HG03139 (cell line): ENCODE results near the gene OLFML2B.
"Not testable (repeated sequence)": the region's sequence is repeated elsewhere in the genome, so short reads cannot be mapped to it uniquely, and the experiment has no call there.

Experiments
- ATAC-seq: cut with Tn5 transposase; IDR thresholded peaks from one replicate; pipeline ENCODE4 v1.9.1; 2021; ENCODE audit not compliant: unreplicated experiment

OLFML2B gene

GRCh38 chr1:162023547-162024501, at the start of gene OLFML2B:
TSS of gene OLFML2B (minus strand) at chr1:162023869. CDS start at chr1:162023430, 439 bp downstream.
- peak; percentile 63 for ATAC-seq

- no peak for ATAC-seq
Observed at GRCh38 chr1:162072740-162073139, 49.1 kb upstream of the OLFML2B start.

GRCh38 chr1:162070825-162071224, 47.2 kb upstream of the OLFML2B start:
- ATAC-seq: no peak

GRCh38 chr1:162070094-162070748, 46.6 kb upstream of the OLFML2B start:
- no peak for ATAC-seq

- ATAC-seq: peak; percentile 98
Observed at GRCh38 chr1:162069334-162070093, 45.8 kb upstream of the OLFML2B start, which contains the start of gene NOS1AP. TSS of gene NOS1AP (plus strand) at chr1:162069691. CDS start at chr1:162070178, 487 bp downstream.

GRCh38 chr1:162068301-162068700, 44.6 kb upstream of the OLFML2B start:
- no peak for ATAC-seq

- ATAC-seq: no peak
Observed at GRCh38 chr1:162067466-162067865, 43.8 kb upstream of the OLFML2B start.

- ATAC-seq: not testable (repeated sequence)
Observed at GRCh38 chr1:162066836-162067235, 43.2 kb upstream of the OLFML2B start.

- no peak for ATAC-seq
Observed at GRCh38 chr1:162065016-162065415, 41.3 kb upstream of the OLFML2B start.

- no peak for ATAC-seq
Observed at GRCh38 chr1:162062542-162063015, 38.9 kb upstream of the OLFML2B start.

GRCh38 chr1:162060314-162060713, 36.6 kb upstream of the OLFML2B start:
- no peak for ATAC-seq

- ATAC-seq: no peak
Observed at GRCh38 chr1:162059721-162060120, 36.1 kb upstream of the OLFML2B start.

- no peak for ATAC-seq
Observed at GRCh38 chr1:162056579-162056978, 32.9 kb upstream of the OLFML2B start.

GRCh38 chr1:162056043-162056442, 32.4 kb upstream of the OLFML2B start:
- peak; percentile 65 for ATAC-seq

GRCh38 chr1:162055062-162055461, 31.4 kb upstream of the OLFML2B start:
- no peak for ATAC-seq

- ATAC-seq: not testable (repeated sequence)
Observed at GRCh38 chr1:162053949-162054348, 30.3 kb upstream of the OLFML2B start.

GRCh38 chr1:162046921-162047320, 23.3 kb upstream of the OLFML2B start:
- no peak for ATAC-seq

- ATAC-seq: no peak
Observed at GRCh38 chr1:162042361-162042760, 18.7 kb upstream of the OLFML2B start.

GRCh38 chr1:162040657-162041056, 17.0 kb upstream of the OLFML2B start:
- ATAC-seq: no peak

GRCh38 chr1:162040001-162040400, 16.3 kb upstream of the OLFML2B start:
- ATAC-seq: no peak

- no peak for ATAC-seq
Observed at GRCh38 chr1:162038624-162039023, 15.0 kb upstream of the OLFML2B start.
